GM10266 (cell line): ENCODE results near the gene ASTN2.

Experiments
- DNase-seq: peaks from one replicate; pipeline ENCODE4 v3.0.0; 2012; ENCODE audit errors: extremely low spot score
- TF ChIP-seq, protein P1 (sequence below): IDR thresholded peaks from 2 replicates; pipeline ENCODE4 v1.5.1; 2012; ENCODE audit warnings: mild to moderate bottlenecking, low read depth; ENCODE audit not compliant: control insufficient read depth, insufficient read depth; ENCODE audit errors: missing control alignments

The ASTN2 gene

DNA sequence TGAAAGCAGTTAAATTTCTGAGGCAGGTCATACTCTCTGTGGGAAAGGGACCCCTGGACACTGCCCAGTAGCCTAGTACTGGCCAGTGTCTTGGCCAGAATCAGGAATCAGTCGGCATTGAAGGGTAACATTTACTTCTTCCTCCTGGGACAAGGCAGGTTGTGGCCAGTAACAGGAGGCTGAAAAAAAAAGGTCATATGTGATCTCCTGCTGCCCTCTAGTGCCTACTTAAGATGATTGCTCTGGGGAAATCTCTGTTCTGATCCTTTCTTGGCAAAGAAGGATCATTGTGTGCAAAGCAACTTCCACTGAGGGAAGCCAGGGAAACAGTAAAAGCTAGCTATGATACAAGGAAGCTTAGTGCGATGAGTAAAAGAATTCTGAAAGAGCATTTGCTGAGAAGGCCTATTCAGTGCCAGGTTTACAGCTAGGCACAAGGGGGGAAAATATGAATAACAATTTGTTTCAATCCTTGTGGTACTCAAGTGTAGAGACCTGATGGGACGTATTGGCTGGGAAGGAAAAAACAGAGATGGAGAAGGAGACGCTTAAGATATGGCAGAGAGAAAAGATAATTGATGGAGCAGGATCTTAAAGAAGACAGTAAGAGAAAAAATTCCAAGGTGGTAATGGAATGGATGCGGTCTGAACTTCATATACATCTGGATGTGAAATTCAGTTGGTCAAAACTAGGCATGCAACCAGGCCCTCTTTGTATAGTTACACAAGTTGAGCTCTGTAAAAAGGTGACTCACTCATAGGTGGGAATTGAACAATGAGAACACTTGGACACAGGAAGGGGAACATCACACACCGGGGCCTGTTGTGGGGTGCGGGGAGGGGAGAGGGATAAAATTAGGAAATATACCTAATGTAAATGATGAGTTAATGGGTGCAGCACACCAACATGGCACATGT is 753.6 kb downstream of the ASTN2 start:
- TF ChIP-seq, protein P1, sequence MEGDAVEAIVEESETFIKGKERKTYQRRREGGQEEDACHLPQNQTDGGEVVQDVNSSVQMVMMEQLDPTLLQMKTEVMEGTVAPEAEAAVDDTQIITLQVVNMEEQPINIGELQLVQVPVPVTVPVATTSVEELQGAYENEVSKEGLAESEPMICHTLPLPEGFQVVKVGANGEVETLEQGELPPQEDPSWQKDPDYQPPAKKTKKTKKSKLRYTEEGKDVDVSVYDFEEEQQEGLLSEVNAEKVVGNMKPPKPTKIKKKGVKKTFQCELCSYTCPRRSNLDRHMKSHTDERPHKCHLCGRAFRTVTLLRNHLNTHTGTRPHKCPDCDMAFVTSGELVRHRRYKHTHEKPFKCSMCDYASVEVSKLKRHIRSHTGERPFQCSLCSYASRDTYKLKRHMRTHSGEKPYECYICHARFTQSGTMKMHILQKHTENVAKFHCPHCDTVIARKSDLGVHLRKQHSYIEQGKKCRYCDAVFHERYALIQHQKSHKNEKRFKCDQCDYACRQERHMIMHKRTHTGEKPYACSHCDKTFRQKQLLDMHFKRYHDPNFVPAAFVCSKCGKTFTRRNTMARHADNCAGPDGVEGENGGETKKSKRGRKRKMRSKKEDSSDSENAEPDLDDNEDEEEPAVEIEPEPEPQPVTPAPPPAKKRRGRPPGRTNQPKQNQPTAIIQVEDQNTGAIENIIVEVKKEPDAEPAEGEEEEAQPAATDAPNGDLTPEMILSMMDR, result peak; percentile 75
- peak; percentile 62 for DNase-seq

DNA sequence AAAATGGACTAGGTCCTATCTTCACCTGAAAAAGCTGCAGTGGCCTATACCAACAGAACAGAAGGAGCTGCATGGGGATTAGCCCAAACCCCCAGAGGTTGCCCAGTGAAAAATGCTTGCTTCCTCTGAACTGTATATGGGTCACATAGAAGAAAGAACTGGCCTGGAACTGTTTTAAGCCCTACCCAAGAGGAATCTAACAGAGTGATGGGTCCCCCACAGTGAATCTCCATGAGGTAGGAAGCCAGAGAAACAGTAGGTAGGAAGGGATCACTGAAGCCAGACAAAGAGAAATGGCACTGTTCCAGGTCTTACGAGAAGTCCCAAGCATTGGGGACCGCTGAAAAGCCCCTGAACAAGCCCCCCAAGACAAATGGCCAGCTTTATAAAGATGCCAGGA is 756.6 kb downstream of the ASTN2 start:
- TF ChIP-seq, protein P1, result no peak

DNA sequence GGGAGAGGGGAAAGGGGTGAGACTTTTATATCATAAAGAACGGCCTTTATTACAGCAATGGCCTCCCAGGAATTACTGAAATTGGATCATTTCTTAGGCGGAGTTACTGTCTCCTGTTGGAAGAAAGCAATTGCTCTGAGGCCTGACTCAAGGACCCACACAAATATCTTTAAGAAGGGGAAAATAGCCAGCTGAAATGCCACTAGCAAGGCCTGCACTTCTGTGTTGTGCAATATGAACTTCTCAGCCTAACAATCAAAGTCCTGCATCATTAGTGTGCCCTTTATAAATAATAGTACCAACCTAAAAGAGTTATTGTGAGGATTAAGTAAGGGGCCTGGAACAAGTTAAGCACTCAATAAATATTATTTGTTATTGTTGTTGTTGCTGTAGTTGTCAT is 757.9 kb downstream of the ASTN2 start:
- no peak for DNase-seq
- TF ChIP-seq, protein P1, result no peak

More for the DNA sequence above, 756.6 kb downstream of the ASTN2 start:
- DNase-seq, result no peak

DNA sequence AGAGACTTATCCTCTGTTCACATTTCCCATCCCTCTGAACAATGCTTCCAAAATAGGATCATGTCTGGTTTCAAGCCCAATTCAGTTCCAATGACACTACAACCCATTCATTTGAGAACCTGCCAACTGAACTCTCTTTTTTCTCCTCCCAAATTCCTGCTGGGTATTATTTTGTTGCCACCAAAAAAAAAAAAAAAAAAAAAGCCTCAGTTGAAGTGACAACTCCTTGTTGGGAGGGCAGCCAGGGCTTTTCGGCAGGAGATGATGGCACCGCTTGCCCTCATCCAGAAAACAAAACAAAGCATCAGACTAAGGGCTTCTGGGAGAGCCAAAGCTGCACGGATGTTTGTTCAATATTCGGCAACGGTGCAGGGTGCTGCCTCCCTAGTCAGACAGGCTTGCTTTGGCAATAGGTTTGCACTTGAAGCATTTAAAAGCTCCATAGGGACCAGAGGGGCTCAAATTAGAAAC is 758.3 kb downstream of the ASTN2 start:
- no peak for DNase-seq
- TF ChIP-seq, protein P1, result no peak

DNA sequence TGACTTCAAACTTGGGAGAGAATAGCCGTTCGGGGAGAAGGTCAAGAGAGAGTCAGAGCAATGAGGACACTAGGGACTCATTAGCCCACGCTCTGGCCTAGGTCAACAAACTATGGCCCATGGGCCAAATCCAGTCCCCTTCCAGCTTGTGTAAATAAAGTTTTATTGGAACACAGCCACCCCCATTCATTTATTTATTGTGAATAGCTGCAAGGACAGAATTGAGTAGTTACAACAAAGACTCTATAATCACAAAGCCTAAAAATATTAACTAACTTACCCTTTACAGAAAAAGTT is 760.9 kb downstream of the ASTN2 start:
- TF ChIP-seq, protein P1, result no peak
- no peak for DNase-seq

DNA sequence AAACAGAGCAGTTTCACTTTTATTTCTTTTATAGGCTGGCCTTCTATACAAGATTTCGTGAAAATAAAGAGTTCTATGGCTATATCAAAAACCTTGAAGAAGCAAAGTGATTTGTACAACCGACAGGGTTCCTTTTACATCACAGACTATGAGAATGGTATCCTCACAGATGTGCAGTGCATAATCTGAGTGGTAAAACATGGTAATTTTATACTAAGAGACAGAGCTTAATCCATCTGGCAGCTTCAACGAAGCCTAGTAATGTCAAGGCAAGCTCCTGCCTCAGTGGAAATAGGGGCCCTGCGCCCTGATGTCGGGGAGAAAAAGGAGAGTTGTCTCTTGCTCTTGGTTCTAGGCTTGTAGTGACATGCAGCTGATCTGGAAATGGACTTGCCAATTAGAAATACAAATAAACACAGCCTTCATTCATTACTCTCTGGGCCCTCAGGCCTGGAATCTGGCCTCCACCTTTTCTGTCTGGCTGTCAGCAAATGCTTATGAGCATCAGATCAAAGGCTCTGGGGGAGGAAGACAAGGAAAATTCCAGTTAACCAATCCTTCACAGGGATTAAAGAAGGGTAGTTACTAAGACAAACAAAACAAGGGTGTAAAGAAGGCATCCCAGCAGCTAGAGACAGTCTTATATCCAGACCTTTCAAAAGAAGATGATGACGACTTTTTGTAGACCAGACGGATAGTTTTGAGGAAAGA is 761.4 kb downstream of the ASTN2 start:
- TF ChIP-seq, protein P1, result no peak
- DNase-seq, result no peak

DNA sequence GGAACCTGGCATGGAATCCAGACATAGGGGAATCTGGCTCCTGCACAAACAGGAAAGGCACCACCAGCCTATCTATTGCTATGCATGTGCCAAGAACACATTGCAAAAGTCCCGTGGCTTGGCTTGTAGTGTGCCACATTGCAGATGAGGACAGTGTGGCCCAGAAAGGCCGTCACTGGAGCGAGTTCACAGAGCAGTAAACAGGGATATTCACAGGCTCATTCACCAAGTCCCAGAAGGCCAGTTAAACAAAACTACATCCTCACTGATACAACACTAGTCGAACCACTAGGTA is 767.4 kb downstream of the ASTN2 start:
- DNase-seq, result no peak
- TF ChIP-seq, protein P1, result no peak
